ENCODE measurements around the gene APCDD1.

Gene APCDD1

GRCh38 chr18:10431680-10432079 is 22.8 kb upstream of the APCDD1 start:
- Histone ChIP-seq H3K27me3 (ENCODE audit: low read depth, low read length) (no peaks in the 10 kb centered on the region), H3K4me2 (ENCODE audit: low read length) (no peak overlapping the region), H3K27ac (ENCODE audit: low read length) (no peak overlapping the region), H4K20me1 (ENCODE audit: insufficient read depth, low read length) (no peaks in the 10 kb centered on the region), H3K9me3 (ENCODE audit: insufficient read depth, low read length) (no peaks in the 10 kb centered on the region), H3K4me3 (ENCODE audit: low read length) (no peak overlapping the region), H3K79me2 (ENCODE audit: low read length) (no peaks in the 10 kb centered on the region), H3K36me3 (replicated peaks; ENCODE audit: low read depth, low read length) (no peaks in the 10 kb centered on the region), H2AFZ (ENCODE audit: low read depth, low read length) (no peak overlapping the region), H3K4me1 (ENCODE audit: low read length) (no peaks in the 10 kb centered on the region), H3K9ac (ENCODE audit: low read length) (no peak overlapping the region)
- TF ChIP-seq CTCF (IDR thresholded peaks at IDR 0.05; ENCODE audit: low read depth, low read length), result no peak
- TF ChIP-seq EZH2phosphoT487 (IDR thresholded peaks at IDR 0.05; ENCODE audit: low read depth), result no peak

- no peak overlapping the region for H3K4me3 ChIP-seq (ENCODE audit: low read length)
- no peak overlapping the region for H3K27ac ChIP-seq (ENCODE audit: low read length)
- H3K79me2 ChIP-seq (ENCODE audit: low read length), result no peaks in the 10 kb centered on the region
- TF ChIP-seq CTCF (IDR thresholded peaks at IDR 0.05; ENCODE audit: low read depth, low read length) (no peak), EZH2phosphoT487 (IDR thresholded peaks at IDR 0.05; ENCODE audit: low read depth) (no peak)
- no peak overlapping the region for H2AFZ ChIP-seq (ENCODE audit: low read depth, low read length)
- H3K36me3 ChIP-seq (replicated peaks; ENCODE audit: low read depth, low read length), result no peaks in the 10 kb centered on the region
- no peaks in the 10 kb centered on the region for H4K20me1 ChIP-seq (ENCODE audit: insufficient read depth, low read length)
- H3K9me3 ChIP-seq (ENCODE audit: insufficient read depth, low read length), result no peaks in the 10 kb centered on the region
- no peak overlapping the region for H3K4me2 ChIP-seq (ENCODE audit: low read length)
- no peaks in the 10 kb centered on the region for H3K4me1 ChIP-seq (ENCODE audit: low read length)
- H3K27me3 ChIP-seq (ENCODE audit: low read depth, low read length), result no peaks in the 10 kb centered on the region
- H3K9ac ChIP-seq (ENCODE audit: low read length), result no peak overlapping the region
Observed at GRCh38 chr18:10432781-10433180, 21.7 kb upstream of the APCDD1 start.

- H3K4me1 ChIP-seq (ENCODE audit: low read length), result no peaks in the 10 kb centered on the region
- H3K79me2 ChIP-seq (ENCODE audit: low read length), result no peaks in the 10 kb centered on the region
- H4K20me1 ChIP-seq (ENCODE audit: insufficient read depth, low read length), result no peaks in the 10 kb centered on the region
- H3K27me3 ChIP-seq (ENCODE audit: low read depth, low read length), result no peaks in the 10 kb centered on the region
- H3K4me2 ChIP-seq (ENCODE audit: low read length), result no peak overlapping the region
- no peak overlapping the region for H2AFZ ChIP-seq (ENCODE audit: low read depth, low read length)
- no peaks in the 10 kb centered on the region for H3K9me3 ChIP-seq (ENCODE audit: insufficient read depth, low read length)
- TF ChIP-seq CTCF (IDR thresholded peaks at IDR 0.05; ENCODE audit: low read depth, low read length) (no peak), EZH2phosphoT487 (IDR thresholded peaks at IDR 0.05; ENCODE audit: low read depth) (no peak)
- no peaks in the 10 kb centered on the region for H3K36me3 ChIP-seq (replicated peaks; ENCODE audit: low read depth, low read length)
- H3K27ac ChIP-seq (ENCODE audit: low read length), result no peak overlapping the region
- no peak overlapping the region for H3K4me3 ChIP-seq (ENCODE audit: low read length)
- no peak overlapping the region for H3K9ac ChIP-seq (ENCODE audit: low read length)
Observed at GRCh38 chr18:10436160-10436559, 18.3 kb upstream of the APCDD1 start.

- Histone ChIP-seq H3K9me3 (ENCODE audit: insufficient read depth, low read length) (no peaks in the 10 kb centered on the region), H3K4me2 (ENCODE audit: low read length) (no peak overlapping the region), H3K4me1 (ENCODE audit: low read length) (no peaks in the 10 kb centered on the region), H3K79me2 (ENCODE audit: low read length) (no peaks in the 10 kb centered on the region), H3K4me3 (ENCODE audit: low read length) (no peak overlapping the region), H3K9ac (ENCODE audit: low read length) (no peak overlapping the region), H4K20me1 (ENCODE audit: insufficient read depth, low read length) (no peaks in the 10 kb centered on the region), H3K27ac (ENCODE audit: low read length) (no peak overlapping the region), H3K27me3 (ENCODE audit: low read depth, low read length) (no peaks in the 10 kb centered on the region), H3K36me3 (replicated peaks; ENCODE audit: low read depth, low read length) (no peaks in the 10 kb centered on the region), H2AFZ (ENCODE audit: low read depth, low read length) (no peak overlapping the region)
- TF ChIP-seq CTCF (IDR thresholded peaks at IDR 0.05; ENCODE audit: low read depth, low read length) (no peak), EZH2phosphoT487 (IDR thresholded peaks at IDR 0.05; ENCODE audit: low read depth) (no peak)
Observed at GRCh38 chr18:10437837-10438236, 16.6 kb upstream of the APCDD1 start.
